GM18951 (cell line): Measurements from ENCODE around the gene GGN.
"Not testable (repeated sequence)": the region's sequence is repeated elsewhere in the genome, so short reads cannot be mapped to it uniquely, and the experiment has no call there.

Experiments
- POLR2A ChIP-seq: IDR thresholded peaks from 4 replicates; pipeline ENCODE4 v1.6.1; 2011; ENCODE audit warnings: mild to moderate bottlenecking; ENCODE audit not compliant: insufficient read length, insufficient read depth; ENCODE audit errors: extremely low read depth
- in situ Hi-C: fragments of 300-500 bp; cut with MboI; formaldehyde crosslinking; loops from one replicate; pipeline ENCODE4 v1.12.0; 2022; ENCODE audit warnings: low sequenced_read_pairs, mixed read lengths, inconsistent platforms; ENCODE audit not compliant: unreplicated experiment

The GGN gene

GRCh38 chr19:38355728-38356725, 31.8 kb downstream of the GGN start:
- TF ChIP-seq POLR2A, result no peak
- in situ Hi-C loops, result loop anchor here (10.0 kb wide), 1 partner anchor 121 kb away; no protein-coding TSS in a partner anchor

GRCh38 chr19:38352611-38353010, 35.2 kb downstream of the GGN start:
- in situ Hi-C loops, result loop anchor here (10.0 kb wide), 1 partner anchor 118 kb away; no protein-coding TSS in a partner anchor
- no peak for TF ChIP-seq POLR2A

- no peak for TF ChIP-seq POLR2A
- in situ Hi-C loops, result loop anchor here (10.0 kb wide), 1 partner anchor 117 kb away; no protein-coding TSS in a partner anchor
Measured at GRCh38 chr19:38351865-38352395, 35.9 kb downstream of the GGN start.

GRCh38 chr19:38350883-38351282, 37.0 kb downstream of the GGN start:
- no peak for TF ChIP-seq POLR2A
- in situ Hi-C loops, result loop anchor here (10.0 kb wide), 1 partner anchor 116 kb away; no protein-coding TSS in a partner anchor

- TF ChIP-seq POLR2A, result no peak
- in situ Hi-C loops, result no loop called here
Measured at GRCh38 chr19:38346837-38347236, 41.0 kb downstream of the GGN start.

- in situ Hi-C loops, result no loop called here
- TF ChIP-seq POLR2A, result no peak
Measured at GRCh38 chr19:38340927-38341326, 46.9 kb downstream of the GGN start.

- in situ Hi-C loops, result not testable (repeated sequence)
Measured at GRCh38 chr19:38339011-38339410, 48.8 kb downstream of the GGN start.

- in situ Hi-C loops, result no loop called here
- TF ChIP-seq POLR2A, result no peak
Measured at GRCh38 chr19:38337360-38337653, 50.5 kb downstream of the GGN start.

GRCh38 chr19:38336638-38337359, 51.0 kb downstream of the GGN start:
- in situ Hi-C loops, result no loop called here
- TF ChIP-seq POLR2A, result peak; percentile 22

GRCh38 chr19:38335949-38336637, 51.7 kb downstream of the GGN start:
- in situ Hi-C loops, result no loop called here

More at GRCh38 chr19:38335949-38336637, 51.7 kb downstream of the GGN start:
- peak; percentile 47 for TF ChIP-seq POLR2A
